ENCODE data around the gene INSR.

Gene INSR

DNA sequence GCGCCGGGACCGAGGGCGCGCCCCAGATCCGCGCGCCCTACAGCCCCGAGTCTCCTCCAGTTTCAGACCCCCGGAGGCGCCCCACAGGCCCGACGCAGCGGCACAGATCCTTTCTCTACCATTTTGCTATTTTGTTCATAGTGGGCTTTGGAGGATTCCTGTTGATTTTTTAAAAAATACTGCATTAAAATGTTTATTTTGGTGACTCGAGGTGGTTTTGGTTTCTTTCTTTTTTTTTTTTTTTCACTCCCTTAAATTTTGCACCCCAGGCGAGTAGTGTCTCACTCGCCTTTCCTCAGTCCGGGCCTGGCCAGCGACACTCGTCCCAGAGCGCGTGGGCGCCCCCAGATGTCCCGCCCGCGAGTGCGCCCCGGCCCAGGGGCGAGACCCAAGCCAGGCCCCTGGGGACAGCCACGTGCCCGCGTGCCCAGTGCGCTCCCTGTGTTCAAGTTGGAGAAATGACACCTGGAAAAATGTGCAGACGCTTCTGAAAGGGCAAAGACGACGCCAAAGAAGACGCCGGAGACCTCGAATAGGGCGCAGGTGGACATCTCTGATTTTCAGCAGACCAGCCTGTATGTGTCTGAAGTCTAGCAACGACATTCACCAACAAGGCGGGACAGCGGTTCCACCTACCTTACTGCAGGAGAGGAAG lies 471 bp upstream of the INSR start:
- peak; percentile 9 to 34 for DNase-seq

DNA sequence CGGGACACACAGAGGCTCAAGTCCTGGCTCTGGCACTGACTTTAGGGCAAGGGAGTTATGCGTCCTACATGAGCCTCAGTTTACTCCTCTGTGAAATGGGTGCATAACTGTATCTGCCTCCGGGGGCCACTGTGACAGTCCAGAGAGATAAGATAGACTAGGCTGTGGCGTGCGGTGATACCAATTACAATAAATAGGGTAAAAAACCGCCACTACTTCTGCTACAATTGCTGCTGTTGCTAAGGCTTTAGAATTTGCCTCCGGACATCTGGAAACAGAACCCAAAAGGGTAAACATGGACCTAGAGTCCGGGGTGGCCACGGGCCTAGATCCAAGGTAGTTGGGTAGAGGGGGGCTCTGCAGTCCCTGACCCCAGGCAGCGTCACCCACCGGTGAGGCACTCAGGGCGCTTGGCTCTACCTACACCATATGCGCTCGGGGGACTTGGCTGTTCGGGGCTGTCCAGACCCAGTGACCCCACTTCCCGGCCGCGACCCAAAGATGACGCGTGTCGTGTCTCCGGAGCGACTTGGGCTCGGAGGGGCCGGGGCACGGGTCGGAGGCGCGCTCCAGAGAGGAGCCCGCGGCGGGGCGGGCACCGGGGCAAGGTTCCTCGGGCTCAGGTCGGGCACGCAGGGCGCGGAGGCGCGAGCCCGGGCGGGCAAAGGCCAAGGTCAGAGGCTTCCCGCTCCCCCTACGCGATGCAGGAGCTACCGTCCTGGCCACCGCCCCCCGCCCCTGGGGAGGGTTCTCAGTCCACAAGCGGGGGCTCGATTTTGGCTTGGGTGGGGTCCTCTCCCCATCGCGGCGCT lies 1.1 kb downstream of the INSR start:
- DNase-seq, result peak in 1 of 2 donors; percentile 8

DNA sequence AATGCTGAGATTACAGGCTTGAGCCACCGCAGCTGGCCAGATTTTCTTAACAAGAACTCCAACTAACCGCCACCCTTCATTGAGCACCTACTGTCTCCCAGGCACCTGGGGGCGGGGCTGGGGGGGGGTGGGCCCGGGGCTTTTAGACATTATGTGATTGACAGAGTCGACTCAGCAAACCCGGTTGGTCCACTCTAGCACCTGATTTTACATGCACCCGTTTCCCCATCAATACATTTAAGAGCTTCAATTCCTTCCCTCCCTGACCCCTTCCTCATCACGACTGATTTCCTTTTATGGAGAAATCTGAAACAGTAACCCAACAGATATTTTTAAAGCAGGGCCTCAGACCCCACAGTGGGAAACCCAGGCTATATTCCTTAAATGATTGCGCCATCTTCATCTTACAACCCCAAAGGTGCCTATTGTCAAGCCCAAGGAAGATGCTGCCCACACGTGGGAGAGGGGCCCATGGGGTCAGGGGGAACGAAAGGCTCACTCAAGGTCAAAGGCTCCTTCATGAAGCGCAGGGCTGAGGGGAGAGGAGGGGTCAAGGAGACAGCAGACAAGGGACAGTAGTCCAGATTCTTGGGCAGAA lies 1.8 kb downstream of the INSR start:
- DNase-seq, result no peak

DNA sequence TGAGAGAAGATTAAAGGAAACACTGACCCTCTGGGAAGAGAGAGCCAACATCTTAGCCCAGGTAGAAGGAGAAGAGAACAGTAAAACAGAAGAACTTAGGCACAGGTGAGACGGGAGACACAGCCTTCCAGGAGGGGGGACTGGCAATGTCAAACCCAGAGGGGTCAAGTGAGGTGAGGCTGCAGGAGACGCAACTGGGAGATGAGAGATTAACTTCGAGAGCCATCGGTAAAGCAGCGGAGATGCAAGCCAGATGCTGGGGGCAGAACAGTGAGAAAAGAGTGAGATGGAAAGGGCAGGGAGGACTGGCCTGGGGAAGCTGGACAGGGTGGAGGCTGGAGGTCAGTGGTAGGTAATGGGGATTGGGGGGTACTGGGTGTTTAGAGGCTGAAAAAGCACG lies 5.2 kb downstream of the INSR start:
- no peak for DNase-seq

DNA sequence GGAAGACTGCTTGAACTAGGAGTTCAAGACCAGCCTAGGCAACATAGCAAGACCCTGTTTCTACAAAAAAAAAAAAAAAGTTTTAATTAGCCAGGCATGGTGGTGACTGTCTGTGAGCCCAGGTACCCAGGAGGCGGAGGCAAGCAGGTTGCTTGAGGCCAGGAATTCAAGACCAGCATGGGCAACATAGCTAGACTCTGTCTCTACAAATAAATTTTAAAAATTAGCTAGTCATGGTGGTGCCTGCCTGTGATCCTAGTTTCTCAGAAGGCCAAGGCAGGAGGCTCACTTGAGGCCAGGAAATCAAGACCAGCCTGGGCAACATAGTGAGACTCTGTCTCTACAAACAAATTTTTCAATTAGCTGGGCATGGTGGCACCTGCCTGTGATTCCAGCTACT lies 6.1 kb downstream of the INSR start:
- DNase-seq, result no peak

DNA sequence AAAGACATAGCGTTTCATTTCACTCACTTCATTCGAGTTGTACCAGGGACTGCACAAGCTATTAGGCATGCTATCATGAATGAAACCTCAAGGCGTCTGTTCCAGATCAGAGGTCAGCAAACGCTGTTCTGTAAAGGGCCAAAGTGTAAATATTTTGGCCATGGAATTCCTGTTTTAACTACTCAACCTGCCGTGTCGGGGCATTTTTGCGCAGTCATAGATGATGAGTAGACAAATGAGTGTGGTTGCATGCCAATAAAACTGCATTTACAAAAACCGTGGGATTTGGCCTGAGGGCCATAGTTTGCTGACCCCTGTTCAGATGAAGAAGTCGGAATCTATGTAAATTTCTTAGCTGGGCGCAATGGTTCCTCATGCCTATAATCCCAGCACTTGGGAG lies 6.5 kb downstream of the INSR start:
- DNase-seq, result no peak

DNA sequence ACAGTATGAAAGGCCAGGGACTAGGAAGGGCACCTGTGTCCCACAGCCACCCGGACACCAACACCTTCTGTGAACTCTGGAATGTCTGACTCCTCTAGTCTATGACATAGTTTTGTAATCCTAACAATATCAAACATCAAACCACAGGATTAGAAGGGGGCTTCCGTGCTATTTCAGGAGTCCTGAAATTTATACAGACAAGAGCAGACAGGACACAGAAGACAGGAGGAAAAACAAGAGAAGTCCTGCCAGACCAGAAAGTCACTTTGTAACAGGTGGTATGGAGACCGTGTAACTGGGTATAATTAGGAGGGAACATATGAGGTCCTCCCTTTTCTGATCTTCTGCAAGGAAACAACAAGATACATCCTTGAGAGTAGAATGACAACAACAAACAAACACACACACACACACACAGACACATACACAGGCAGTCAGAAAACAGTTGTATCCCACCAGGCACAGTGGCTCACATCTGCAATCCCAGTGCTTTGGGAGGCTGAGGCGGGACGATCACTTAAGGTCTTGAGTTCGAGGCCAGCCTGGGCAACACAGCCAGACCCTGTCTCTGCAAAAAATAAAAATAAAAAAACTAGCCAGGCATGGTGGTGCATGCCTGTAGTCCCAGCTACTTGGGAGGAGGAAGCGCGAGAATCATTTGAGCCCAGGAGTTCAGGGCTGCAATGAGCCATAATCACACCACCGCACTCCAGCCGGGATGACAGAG lies 13.1 kb downstream of the INSR start:
- no peak for DNase-seq

DNA sequence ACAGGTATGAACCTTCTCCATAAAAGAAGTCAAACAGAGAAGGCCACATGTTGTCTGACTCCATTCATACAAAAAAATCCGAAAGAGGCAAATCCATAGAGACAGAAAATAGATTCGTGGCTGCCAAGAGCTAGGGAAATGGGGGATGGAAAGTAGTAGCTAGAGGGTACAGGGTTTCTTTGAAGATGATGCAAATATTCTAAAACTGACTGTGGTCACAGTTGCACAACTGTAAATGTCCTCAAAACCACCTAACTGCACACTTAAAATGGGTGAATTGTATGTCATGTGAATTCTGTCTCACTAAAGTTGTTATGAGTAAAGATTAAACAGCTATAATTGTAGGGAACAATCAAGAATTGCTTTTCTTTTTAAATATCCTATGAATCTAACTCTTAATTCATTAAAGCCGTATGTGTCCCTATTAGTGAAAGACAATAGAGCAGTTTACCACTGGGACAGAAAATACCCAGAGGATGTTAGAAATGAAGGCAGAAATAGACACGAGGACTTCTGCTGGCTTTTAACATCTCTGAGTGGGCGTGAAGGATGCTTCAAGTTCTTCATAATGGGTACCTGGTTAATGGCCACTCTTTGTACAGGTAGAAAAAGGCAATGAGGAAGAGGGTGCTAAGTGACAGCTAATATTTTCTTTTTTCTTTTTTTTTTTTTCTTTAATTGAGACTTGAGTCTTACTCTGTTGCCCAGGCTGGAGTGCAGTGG lies 21.2 kb downstream of the INSR start:
- DNase-seq, result no peak

DNA sequence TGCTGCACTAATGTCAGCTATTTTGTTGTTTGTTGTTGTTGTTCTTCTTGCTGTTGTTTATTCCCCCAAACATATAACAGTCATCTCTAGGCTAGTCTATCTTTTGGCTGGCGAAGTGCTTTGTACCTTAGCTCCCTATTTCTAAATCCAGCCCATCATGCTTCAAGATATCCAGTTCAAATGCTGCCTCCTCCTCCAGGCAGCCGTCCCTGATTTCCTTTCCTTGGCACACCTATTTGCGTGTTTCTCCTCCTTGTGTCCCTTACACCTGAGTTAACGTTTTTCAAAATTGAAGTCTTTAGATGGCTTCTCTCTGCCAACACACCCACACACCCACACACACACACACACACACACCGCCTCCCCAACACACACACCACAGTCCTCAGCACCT lies 25.5 kb downstream of the INSR start:
- no peak for DNase-seq

DNA sequence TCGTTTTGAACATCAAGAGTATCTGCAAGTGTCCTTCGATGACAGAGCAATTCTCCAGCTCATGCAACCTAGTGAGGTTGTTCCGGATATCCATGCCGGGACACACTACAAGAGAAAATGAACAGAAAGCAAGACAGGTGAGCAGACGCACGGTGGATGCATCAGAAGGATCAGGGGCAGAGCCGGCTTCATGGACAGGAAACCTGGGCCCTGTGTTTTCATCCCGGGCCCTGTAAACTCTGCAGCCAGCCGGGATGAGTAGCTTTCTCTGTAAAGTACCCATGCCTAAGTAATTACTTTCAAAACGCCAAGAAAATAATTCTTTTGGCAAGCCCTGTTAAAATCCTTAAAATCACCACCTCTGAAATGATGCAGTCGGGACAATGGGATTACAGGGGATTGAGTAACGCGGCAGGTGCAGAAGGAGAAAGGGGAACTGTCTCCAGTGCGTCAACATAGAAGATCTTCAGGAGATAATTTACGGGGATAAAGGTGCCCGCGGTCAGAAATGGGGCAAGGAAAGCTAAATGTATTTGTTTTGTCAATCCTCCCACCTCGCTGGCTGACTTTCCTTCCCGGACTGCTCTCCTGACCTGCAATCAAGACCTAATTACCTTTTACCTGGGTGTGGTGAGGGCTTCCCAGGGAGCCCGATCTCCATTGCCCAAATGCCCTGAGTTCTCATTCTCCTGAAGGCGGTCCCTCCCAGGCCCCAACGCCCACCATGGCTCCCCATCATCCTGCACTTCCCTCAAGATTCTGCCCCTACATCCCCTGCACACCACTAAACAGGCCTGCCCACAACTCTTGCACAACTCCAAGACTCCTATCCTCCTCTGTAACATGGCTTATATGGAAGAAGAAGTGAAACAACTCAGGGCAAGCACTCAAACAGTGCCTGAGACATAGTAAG lies 26.2 kb downstream of the INSR start:
- peak; percentile 5 to 14 for DNase-seq

DNA sequence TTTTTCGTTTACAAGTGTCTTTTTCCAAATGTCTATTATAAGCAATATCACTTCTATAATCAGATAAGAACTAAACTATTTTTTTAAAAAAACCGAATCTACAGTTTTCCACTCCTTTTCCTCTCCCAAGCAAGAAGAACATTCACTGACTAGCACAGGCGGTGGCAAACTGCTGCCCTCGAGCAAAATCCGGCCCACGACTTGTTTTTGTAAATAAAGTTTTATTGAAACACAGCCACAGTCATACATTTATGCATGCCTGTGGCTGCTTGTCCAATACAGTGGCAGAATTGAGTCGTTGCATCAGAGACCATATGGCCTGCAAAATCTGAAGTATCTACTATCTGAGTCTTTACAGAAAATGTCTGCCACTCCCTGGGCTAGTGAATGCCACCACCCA lies 27.4 kb downstream of the INSR start:
- DNase-seq, result no peak

DNA sequence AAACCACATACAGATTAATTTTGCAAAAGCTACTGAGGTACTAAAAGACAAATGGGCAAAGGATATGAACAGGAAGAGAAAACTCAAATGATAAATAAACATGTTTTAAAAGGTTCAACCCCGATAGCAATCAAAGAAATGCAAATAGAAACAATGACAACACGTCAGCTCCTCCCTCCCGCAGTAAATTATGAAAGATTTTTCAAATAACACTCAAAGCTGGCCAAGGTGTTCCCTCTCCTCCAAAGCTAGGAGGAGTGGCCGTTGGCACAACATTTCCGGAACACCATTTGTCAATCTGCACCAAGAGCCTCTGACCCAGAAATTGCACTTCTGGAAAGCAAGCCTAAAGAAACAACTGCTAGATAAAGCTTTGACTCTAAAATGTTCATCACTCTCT lies 28.3 kb downstream of the INSR start:
- no peak for DNase-seq

DNA sequence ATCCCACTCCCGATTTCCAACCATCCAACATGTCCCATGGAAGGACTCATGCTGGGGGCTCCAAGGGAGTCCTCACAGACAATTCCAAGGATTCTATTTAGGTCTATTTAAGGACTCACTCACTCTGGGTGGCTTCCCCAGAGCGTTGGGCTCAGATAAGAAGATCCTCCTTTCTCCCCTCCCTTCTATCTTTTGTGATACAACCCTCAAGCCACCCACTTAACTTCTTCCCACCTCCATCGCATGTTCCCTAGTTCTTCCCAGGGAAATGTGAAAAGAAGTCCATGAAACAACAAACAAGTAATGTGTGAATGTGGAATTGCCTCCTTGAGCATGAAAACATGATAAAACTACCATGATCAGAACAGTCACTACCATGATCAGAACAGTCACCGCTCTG lies 29.4 kb downstream of the INSR start:
- no peak for DNase-seq

DNA sequence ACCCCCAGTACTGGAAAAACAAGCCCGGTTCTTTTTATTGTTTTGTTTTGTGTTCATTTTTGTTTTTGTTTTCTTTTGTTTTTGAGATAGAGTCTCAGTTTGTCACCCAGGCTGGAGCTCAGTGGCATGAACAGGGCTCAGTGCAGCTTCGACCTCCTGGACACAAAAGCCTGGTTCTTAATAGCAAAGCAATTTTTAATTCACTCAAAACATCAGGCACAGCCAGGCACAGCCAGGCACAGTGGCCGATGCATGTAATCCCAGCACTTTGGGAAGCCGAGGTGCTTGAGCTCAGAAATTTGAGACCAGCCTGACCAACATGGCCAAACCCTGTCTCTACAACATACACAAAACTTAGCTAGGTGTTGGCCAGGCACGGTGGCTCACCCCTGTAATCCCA lies 30.7 kb downstream of the INSR start:
- DNase-seq, result no peak

DNA sequence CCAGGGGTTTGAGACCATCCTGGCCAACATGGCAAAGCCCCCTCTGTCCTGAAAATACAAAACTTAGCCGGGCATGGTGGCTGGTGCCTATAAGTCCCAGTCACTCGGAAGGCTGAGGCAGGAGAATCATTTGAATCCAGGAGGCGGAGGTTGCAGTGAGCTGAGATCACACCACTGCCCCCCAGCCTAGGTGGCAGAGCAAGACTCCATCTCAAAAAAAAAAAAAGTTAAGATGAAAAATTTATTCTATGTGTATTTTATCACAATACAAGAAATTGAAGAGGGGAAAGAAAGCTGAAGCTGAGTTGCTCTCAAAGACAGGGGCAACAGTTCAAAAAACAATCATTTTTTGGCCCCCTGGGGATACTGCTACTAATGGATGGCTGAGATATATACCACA lies 31.1 kb downstream of the INSR start:
- no peak for DNase-seq

DNA sequence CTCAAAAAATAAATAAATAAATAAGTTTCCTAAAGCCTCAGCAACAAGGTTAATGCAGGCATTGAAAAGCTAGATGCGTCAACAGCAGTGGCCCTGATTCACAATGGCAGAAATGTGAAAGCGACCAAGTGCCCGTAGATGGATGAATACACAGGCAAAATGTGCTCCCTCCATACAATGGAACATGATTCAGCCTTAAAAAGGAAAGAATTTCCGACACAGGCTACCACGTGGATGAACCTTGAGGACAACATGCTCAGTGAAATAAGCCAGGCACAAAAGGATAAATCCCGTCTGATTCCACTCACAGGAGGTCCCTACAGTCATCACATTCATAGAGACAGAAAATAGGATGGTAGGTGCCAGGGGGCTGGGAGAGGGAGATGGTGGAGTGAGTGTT lies 31.7 kb downstream of the INSR start:
- no peak for DNase-seq

DNA sequence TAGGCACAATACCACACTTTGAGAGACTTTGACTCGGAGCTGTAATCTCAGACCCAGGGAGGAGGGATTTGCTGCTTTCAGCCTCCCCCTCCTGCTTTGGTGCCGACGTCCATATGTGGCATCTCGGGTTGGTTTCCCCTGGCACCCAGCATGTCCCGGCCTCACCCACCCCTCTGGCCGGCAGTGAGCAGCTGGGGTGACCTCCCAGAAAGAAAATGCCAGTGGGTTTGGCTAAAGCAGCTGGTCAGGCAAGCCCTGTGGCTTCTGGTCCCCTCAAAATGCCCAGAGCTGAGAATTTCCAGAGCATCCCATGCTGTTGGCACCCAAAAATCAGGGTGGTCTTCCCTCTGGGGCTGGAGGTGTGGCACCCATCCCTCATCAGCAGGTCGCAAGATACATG lies 34.1 kb downstream of the INSR start:
- DNase-seq, result no peak

DNA sequence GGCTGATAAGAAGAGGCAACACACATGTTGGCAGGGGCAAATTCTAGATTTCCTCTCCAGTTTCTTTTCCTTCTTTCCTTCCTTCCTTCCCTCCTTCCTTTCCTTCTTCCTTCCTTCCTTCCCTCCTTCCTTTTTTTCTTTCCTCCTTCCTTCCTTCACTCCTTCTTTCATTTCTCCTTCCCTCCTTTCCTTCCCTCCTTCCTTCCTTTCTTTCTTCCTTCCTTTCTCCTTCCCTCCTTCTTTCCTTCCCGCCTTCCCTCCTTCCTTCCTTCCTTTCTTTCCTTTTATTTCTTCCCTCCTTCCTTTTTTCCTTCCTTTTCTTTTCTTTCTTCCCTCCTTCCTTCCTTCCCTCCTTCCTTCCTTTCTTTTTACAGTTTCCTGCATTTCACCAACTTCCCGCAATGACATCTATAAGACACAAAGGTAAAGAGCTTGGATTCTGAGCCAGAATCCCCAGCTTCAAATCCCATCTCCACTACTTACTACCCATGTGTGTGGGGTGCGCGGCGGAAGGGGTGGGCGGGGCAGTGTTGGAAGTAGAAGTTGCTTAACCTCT lies 35.3 kb downstream of the INSR start:
- DNase-seq, result no peak

DNA sequence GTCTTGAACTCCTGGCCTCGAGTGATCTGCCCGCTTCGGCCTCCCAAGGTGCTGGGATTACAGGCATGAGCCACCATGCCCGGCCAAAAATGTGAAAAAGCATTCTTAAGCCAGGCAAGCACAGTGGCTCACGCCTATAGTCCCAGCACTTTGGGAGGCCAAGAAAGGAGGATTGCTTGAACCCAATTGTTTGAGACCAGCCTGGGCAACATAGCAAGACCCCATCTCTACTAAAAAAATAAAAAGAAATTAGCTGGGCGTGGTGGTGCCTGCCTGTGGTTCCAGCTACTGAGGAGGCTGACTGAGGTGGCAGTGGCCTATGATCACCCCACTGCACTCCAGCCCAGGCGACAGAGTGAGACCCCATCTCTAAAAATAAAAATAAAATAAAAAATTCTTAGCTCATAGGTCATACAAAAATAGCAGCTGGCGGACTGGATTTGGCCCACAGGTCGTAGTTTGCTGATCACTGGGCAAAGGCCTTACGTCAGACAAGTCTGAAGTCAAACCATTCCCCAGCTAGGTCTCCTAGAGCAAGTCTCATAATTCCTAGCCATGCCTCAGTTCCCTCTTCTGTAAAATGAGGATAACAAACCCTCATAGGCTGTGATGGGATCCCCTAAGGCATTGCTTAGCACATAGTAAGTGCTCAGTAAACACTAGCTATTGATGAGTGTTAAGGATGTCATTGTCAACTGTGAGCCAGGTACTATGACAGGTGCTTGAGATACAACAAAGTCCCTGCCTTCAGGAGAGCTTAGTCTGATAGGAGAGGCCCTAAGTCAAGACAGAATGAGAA lies 36.0 kb downstream of the INSR start:
- DNase-seq, result no peak

DNA sequence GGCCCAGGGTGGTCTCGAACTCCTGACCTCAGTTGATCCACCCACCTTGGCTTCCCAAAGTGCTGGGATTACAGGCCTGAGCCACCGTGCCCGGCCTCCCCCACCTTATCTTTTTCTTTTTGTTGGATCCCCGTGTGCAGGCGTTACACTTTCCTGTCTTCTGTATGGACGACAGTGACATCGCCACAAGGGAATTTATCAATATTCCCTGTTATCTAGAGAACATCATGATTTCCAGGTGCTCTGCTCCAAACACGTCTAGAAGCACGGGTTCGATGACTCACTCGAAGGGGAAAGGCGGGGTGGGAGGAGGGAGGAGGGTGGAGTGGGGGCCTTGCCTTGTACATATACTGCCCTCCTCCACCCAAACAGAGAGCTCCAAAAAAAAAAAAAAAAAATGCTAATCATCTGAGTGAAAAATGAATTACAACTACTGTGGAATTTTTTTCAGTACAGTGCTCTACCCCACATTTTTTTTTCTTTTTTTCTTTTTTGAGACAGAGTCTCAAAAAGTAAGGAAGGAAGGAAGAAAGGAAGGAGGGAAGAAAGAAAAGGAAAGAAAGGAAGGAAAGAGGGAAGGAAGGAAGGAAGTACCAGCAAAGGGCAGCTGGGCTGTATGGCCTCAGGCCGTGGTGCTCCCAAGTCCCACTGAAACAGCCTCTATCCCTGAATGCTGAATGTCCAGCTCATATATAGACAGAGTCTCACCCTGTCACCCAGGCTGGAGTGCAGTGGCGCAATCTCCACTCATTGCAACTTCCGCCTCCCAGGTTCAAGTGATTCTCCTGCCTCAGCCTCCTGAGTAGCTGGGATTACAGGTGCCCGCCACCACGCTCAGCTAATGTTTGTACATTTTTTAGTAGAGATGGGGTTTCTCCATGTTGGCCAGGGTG lies 36.8 kb downstream of the INSR start:
- no peak for DNase-seq

Measured in CD4-positive, alpha-beta T cell treated with Interferon alpha-2 for 1 hour (primary cell).